Endothelial cell of umbilical vein (primary cell): ENCODE data around the gene APOBEC3F. TPM values are rescaled to one million over a fixed set of nuclear protein-coding genes. Genes with fewer than 3 reads are reported as not detected.

Experiments
- BruUV-seq: library from RNA; stranded (reverse); fragments of 400-500 nt; replicated peaks from 2 replicates; lab custom pipeline; 2021; lab: Mats Ljungman, UMichigan
- CTCF ChIA-PET: fragments of 300-600, 350-600 bp; sonication (Branson Sonifier 250); formaldehyde crosslinking; loops from one replicate; lab custom pipeline; 2021; ENCODE audit warnings: antibody characterized with exemption, inconsistent platforms; lab: Charles Lee
- POLR2A ChIA-PET: fragments of 300-600, 350-600 bp; sonication (Branson Sonifier 250); formaldehyde crosslinking; loops from one replicate; lab custom pipeline; 2021; ENCODE audit warnings: antibody characterized with exemption, inconsistent platforms; lab: Charles Lee
- DNase-seq: peaks from one replicate; pipeline ENCODE4 v3.0.0-alpha.2; 2011; ENCODE audit warnings: low read depth, low spot score
- FAIRE-seq: peaks from 2 replicates; lab custom pipeline; 2011; peaks lifted over from hg19 to GRCh38; lab: Jason Lieb, UNC
- H2AFZ ChIP-seq: 2 replicates; pipeline ENCODE4 v1.6.0; 2012; ENCODE audit warnings: low read depth, low read length, control low read depth, inconsistent platforms
- H3K27ac ChIP-seq: 2 replicates; pipeline ENCODE4 v1.5.1; 2011; ENCODE audit warnings: low read depth, mild to moderate bottlenecking, control low read depth, low read length, moderate library complexity; ENCODE audit not compliant: insufficient read depth
- H3K27me3 ChIP-seq, 2 experiments: 2 replicates each; pipeline versions ENCODE4 v1.6.0 to v1.6.1; 2011; ENCODE audit warnings: low read length in 2 of 2, mixed read lengths in 1 of 2; ENCODE audit not compliant: control insufficient read depth in 2 of 2, insufficient read depth in 2 of 2
- H3K36me3 ChIP-seq, 2 experiments: 2 replicates in 1 of 2; 3 replicates in 1 of 2; pipeline ENCODE4 v1.5.1; 2011; ENCODE audit warnings: low read length in 2 of 2, mild to moderate bottlenecking in 1 of 2, moderate library complexity in 1 of 2; ENCODE audit not compliant: control insufficient read depth in 2 of 2, insufficient read depth in 2 of 2; ENCODE audit errors: extremely low read depth in 1 of 2
- H3K4me1 ChIP-seq: 3 replicates; pipeline ENCODE4 v1.5.1; 2011; ENCODE audit warnings: mild to moderate bottlenecking, low read length; ENCODE audit not compliant: control insufficient read depth, insufficient read depth; ENCODE audit errors: extremely low read depth
- H3K4me2 ChIP-seq: 2 replicates; pipeline ENCODE4 v1.6.1; 2011; ENCODE audit warnings: low read length, control low read depth, mixed read lengths; ENCODE audit not compliant: insufficient read depth
- H3K4me3 ChIP-seq, 3 experiments: fragments of 200-600 bp in 1 of 3; sonication (generic), shearing (Covaris generic) in 1 of 3; replicated peaks in 1 of 3; 2 replicates each; pipeline ENCODE4 v1.5.1; 2011 to 2016; ENCODE audit warnings: control low read depth in 3 of 3, low read length in 3 of 3, mild to moderate bottlenecking in 2 of 3, inconsistent platforms in 1 of 3, low read depth in 1 of 3, moderate library complexity in 1 of 3; ENCODE audit not compliant: insufficient read depth in 1 of 3
- H3K79me2 ChIP-seq: 2 replicates; pipeline ENCODE4 v1.6.0; 2012; ENCODE audit warnings: low read length, inconsistent platforms; ENCODE audit not compliant: control insufficient read depth, insufficient read depth
- H3K9ac ChIP-seq: replicated peaks from 2 replicates; pipeline ENCODE3; 2011; ENCODE audit warnings: low read length, control low read depth; ENCODE audit not compliant: insufficient read depth; ENCODE audit errors: extremely low read depth
- H3K9me1 ChIP-seq: replicated peaks from 3 replicates; pipeline ENCODE4 v1.6.0; 2011; ENCODE audit warnings: mild to moderate bottlenecking, low read length; ENCODE audit not compliant: control insufficient read depth, insufficient read depth; ENCODE audit errors: extremely low read depth
- H3K9me3 ChIP-seq: replicated peaks from 2 replicates; pipeline ENCODE4 v1.5.1; 2012; ENCODE audit warnings: low read length, inconsistent platforms; ENCODE audit not compliant: control insufficient read depth, insufficient read depth
- H4K20me1 ChIP-seq: replicated peaks from 2 replicates; pipeline ENCODE3; 2011; ENCODE audit warnings: mild to moderate bottlenecking, low read length; ENCODE audit not compliant: control insufficient read depth, insufficient read depth; ENCODE audit errors: extremely low read depth
- EZH2 ChIP-seq: IDR thresholded peaks from 2 replicates; pipeline ENCODE4 v1.6.1; 2012; ENCODE audit warnings: borderline replicate concordance, low read depth, mild to moderate bottlenecking, moderate library complexity, low read length, inconsistent platforms; ENCODE audit not compliant: severe bottlenecking
- FOS ChIP-seq: IDR thresholded peaks from 2 replicates; pipeline ENCODE4 v1.6.1; 2011; ENCODE audit warnings: mild to moderate bottlenecking, low read length, moderate library complexity, borderline replicate concordance; ENCODE audit not compliant: insufficient read depth
- GATA2 ChIP-seq: IDR thresholded peaks from 2 replicates; pipeline ENCODE4 v1.7.0; 2011; ENCODE audit warnings: low read depth, mild to moderate bottlenecking, moderate library complexity, mixed read lengths, low read length; ENCODE audit not compliant: insufficient read length, insufficient read depth
- JUN ChIP-seq: IDR thresholded peaks from 2 replicates; pipeline ENCODE4 v1.6.1; 2011; ENCODE audit warnings: borderline replicate concordance, low read depth; ENCODE audit not compliant: insufficient read length, insufficient read depth
- MYC ChIP-seq: IDR thresholded peaks from one replicate; pipeline ENCODE4 v1.6.1; 2011; ENCODE audit warnings: mild to moderate bottlenecking, low read depth, low read length
- POLR2AphosphoS5 ChIP-seq: IDR thresholded peaks from 2 replicates; pipeline ENCODE4 v1.6.1; 2012; ENCODE audit warnings: low read depth, mild to moderate bottlenecking, control low read depth, low read length, moderate library complexity; ENCODE audit not compliant: insufficient read depth
- dilution Hi-C: fragments of 300-500 bp; cut with MboI; formaldehyde crosslinking; loops from one replicate; pipeline ENCODE4 v1.15.0; 2019; ENCODE audit warnings: low sequenced_read_pairs; ENCODE audit not compliant: extremely low pct_ligation_motif_present
- intact Hi-C: fragments of 100-400 bp; cut with micrococcal nuclease; formaldehyde crosslinking; loops from one replicate; pipeline ENCODE4 v1.10.0; 2022
- polyA plus RNA-seq, 4 experiments: library from polyadenylated mRNA; depleted of rRNA in 3 of 4; stranded (reverse) in 3 of 4; unstranded in 1 of 4; fragments of >200 nt; gene quantifications; 2 replicates each; pipeline versions ENCODE4 v1.2.1 to v1.2.3, GENCODE V29; 2011 to 2012; ENCODE audit warnings: missing spikeins in 1 of 4
- total RNA-seq: library from RNA; stranded (reverse); gene quantifications from 2 replicates; pipeline ENCODE4 v1.2.3, GENCODE V29; 2021
- TF ChIP-seq, protein P1 (sequence below), 2 donors: IDR thresholded peaks; 1 replicate in 1 of 2; 2 replicates in 1 of 2; pipeline ENCODE4 v1.5.1; 2011; ENCODE audit warnings: low read length in 2 of 2, mild to moderate bottlenecking in 2 of 2, moderate library complexity in 2 of 2, control low read depth in 1 of 2, inconsistent platforms in 1 of 2, low read depth in 1 of 2; ENCODE audit not compliant: insufficient read depth in 1 of 2; ENCODE audit errors: extremely low read depth in 1 of 2

The APOBEC3F gene
- total and polyA plus RNA-seq, 2 donors (not counting 3 experiments of a cell fraction or from before 2014, with no cell fraction given): 10.2 to 11.0 TPM

DNA sequence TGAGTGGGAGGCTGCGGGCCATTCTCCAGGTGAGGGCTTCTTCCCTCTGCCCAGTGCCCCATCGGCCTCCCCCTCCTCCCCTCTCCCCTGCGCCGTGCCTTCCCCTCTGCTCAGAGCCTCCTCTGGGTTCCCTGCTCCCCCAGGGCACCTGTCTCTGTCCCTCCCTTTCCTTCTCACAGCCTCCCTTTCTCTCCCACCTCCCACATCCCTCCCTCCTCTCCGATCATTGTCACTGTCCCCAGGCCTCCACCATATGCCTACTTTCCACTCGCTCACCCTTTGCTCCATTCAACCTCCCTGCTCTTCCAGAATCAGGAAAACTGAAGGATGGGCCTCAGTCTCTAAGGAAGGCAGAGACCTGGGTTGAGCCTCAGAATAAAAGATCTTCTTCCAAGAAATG lies 46.4 kb downstream of the APOBEC3F start:
- H4K20me1 ChIP-seq: no peaks in the 10 kb centered on the region
- no peaks in the 10 kb centered on the region for H3K9me3 ChIP-seq
- no peaks in the 10 kb centered on the region for H3K9me1 ChIP-seq
- no peaks in the 10 kb centered on the region for H3K4me1 ChIP-seq
- H3K79me2 ChIP-seq: no peaks in the 10 kb centered on the region
- TF ChIP-seq GATA2 (no peak), POLR2AphosphoS5 (no peak), MYC (no peak), JUN (no peak), EZH2 (no peak), FOS (no peak)
- TF ChIP-seq, protein P1, sequence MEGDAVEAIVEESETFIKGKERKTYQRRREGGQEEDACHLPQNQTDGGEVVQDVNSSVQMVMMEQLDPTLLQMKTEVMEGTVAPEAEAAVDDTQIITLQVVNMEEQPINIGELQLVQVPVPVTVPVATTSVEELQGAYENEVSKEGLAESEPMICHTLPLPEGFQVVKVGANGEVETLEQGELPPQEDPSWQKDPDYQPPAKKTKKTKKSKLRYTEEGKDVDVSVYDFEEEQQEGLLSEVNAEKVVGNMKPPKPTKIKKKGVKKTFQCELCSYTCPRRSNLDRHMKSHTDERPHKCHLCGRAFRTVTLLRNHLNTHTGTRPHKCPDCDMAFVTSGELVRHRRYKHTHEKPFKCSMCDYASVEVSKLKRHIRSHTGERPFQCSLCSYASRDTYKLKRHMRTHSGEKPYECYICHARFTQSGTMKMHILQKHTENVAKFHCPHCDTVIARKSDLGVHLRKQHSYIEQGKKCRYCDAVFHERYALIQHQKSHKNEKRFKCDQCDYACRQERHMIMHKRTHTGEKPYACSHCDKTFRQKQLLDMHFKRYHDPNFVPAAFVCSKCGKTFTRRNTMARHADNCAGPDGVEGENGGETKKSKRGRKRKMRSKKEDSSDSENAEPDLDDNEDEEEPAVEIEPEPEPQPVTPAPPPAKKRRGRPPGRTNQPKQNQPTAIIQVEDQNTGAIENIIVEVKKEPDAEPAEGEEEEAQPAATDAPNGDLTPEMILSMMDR (IDR thresholded peaks at IDR 0.05; ENCODE audit: extremely low read depth in 1 of 2, insufficient read depth in 1 of 2, low read depth in 1 of 2, low read length in 2 of 2): no peak
- intact Hi-C loops (no loop called here), dilution Hi-C loops (no loop called here)
- FAIRE-seq (no peak), DNase-seq (no peak)
- H3K36me3 ChIP-seq: no peaks in the 10 kb centered on the region
- no peak overlapping the region for H3K9ac ChIP-seq
- POLR2A ChIA-PET: no interaction called here
- no peak overlapping the region for H3K4me2 ChIP-seq
- no TSS peak for BruUV-seq
- CTCF ChIA-PET: no interaction called here
- no peak overlapping the region for H3K4me3 ChIP-seq
- no peak overlapping the region for H2AFZ ChIP-seq
- H3K27ac ChIP-seq: no peak overlapping the region
- H3K27me3 ChIP-seq: no peaks in the 10 kb centered on the region
